Parathyroid adenoma (tissue), 2 donors: Measurements from ENCODE around the gene NHS.

Experiments used
- H2AFZ ChIP-seq: fragments of 300-600 bp; sonication (generic); one replicate; pipeline ENCODE4 v1.7.0; 2017; ENCODE audit warnings: antibody characterized with exemption, mild to moderate bottlenecking
- H3K27ac ChIP-seq: fragments of 300-600 bp; sonication (generic); one replicate; pipeline ENCODE4 v1.7.0; 2017
- H3K27me3 ChIP-seq: fragments of 300-600 bp; sonication (generic); one replicate; pipeline ENCODE4 v1.7.0; 2017; ENCODE audit warnings: low read length; ENCODE audit not compliant: control insufficient read depth, insufficient read depth
- H3K36me3 ChIP-seq: fragments of 300-600 bp; sonication (generic); one replicate; pipeline ENCODE4 v1.7.0; 2017; ENCODE audit warnings: low read length; ENCODE audit not compliant: control insufficient read depth, insufficient read depth
- H3K4me1 ChIP-seq: fragments of 300-600 bp; sonication (generic); one replicate; pipeline ENCODE4 v1.7.0; 2017; ENCODE audit warnings: control low read depth
- H3K4me2 ChIP-seq: fragments of 300-600 bp; sonication (generic); one replicate; pipeline ENCODE4 v1.7.0; 2017; ENCODE audit warnings: low read length
- H3K4me3 ChIP-seq: fragments of 300-600 bp; sonication (generic); one replicate; pipeline ENCODE4 v1.7.0; 2017; ENCODE audit warnings: low read depth, low read length
- H3K79me2 ChIP-seq: fragments of 300-600 bp; sonication (generic); one replicate; pipeline ENCODE4 v1.7.0; 2017; ENCODE audit warnings: control low read depth
- H3K9ac ChIP-seq: fragments of 300-600 bp; sonication (generic); one replicate; pipeline ENCODE4 v1.7.0; 2017; ENCODE audit warnings: mild to moderate bottlenecking
- H3K9me3 ChIP-seq: fragments of 300-600 bp; sonication (generic); one replicate; pipeline ENCODE4 v1.7.0; 2017; ENCODE audit warnings: low read length; ENCODE audit not compliant: control insufficient read depth
- CTCF ChIP-seq: fragments of 300-600 bp; sonication (generic); IDR thresholded peaks from one replicate; pipeline ENCODE4 v1.7.0; 2017; ENCODE audit warnings: antibody characterized with exemption, mild to moderate bottlenecking
- donor health status: primary hyperparathyroidism.

NHS gene

GRCh38 chrX:17555846-17556245 lies 180.8 kb downstream of the NHS start:
- H2AFZ ChIP-seq, result no peak overlapping the region
- TF ChIP-seq CTCF, result no peak
- H3K4me2 ChIP-seq, result no peak overlapping the region
- H3K27ac ChIP-seq, result no peak overlapping the region
- H3K4me3 ChIP-seq, result no peak overlapping the region
- H3K9ac ChIP-seq, result no peak overlapping the region
- no peaks in the 10 kb centered on the region for H3K27me3 ChIP-seq
- H3K4me1 ChIP-seq, result no peaks in the 10 kb centered on the region
- H3K9me3 ChIP-seq, result no peaks in the 10 kb centered on the region
- H3K36me3 ChIP-seq, result no peaks in the 10 kb centered on the region
- no peaks in the 10 kb centered on the region for H3K79me2 ChIP-seq

DNA sequence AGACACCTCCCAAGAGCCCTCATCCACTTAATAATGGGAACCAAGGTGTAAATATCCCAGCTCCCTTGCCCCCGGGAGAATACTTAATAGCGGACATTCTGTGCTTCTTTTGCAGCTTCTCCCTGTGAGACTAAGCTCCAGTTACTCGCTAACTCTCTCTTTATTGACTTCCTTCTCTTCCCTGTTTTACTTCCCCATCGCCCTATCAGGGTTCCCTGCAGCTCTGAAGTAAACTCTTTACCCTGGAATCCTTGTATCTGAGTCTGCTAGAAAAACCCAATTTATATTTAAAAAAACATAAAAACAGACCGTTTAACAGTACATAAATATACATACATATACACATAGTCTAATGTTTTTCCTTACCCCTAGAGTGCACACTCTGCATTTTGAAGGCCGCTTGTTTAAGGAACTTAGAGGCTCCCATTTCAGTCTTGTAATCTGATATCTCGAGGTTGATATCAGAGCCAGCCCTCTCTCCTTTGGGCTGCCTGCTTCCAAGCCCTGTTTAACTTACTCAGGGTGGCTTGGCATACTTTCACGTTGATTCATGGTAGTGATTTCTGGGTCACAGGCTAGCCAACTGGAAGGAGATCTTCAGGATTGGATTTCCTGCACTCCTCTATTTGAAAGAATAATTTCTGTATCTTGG lies 184.9 kb downstream of the NHS start:
- Histone ChIP-seq H3K79me2 (no peaks in the 10 kb centered on the region), H3K36me3 (no peaks in the 10 kb centered on the region), H2AFZ (no peak overlapping the region), H3K4me2 (no peak overlapping the region), H3K27ac (no peak overlapping the region), H3K27me3 (no peaks in the 10 kb centered on the region), H3K4me1 (no peaks in the 10 kb centered on the region), H3K9ac (no peak overlapping the region), H3K9me3 (no peaks in the 10 kb centered on the region), H3K4me3 (no peak overlapping the region)
- TF ChIP-seq CTCF, result no peak

GRCh38 chrX:17560385-17560784 lies 185.4 kb downstream of the NHS start:
- no peaks in the 10 kb centered on the region for H3K27me3 ChIP-seq
- no peak overlapping the region for H3K4me2 ChIP-seq
- no peak overlapping the region for H3K9ac ChIP-seq
- TF ChIP-seq CTCF, result no peak
- no peak overlapping the region for H2AFZ ChIP-seq
- no peak overlapping the region for H3K27ac ChIP-seq
- H3K9me3 ChIP-seq, result no peaks in the 10 kb centered on the region
- H3K4me3 ChIP-seq, result no peak overlapping the region
- no peaks in the 10 kb centered on the region for H3K79me2 ChIP-seq
- no peaks in the 10 kb centered on the region for H3K36me3 ChIP-seq
- no peaks in the 10 kb centered on the region for H3K4me1 ChIP-seq

DNA sequence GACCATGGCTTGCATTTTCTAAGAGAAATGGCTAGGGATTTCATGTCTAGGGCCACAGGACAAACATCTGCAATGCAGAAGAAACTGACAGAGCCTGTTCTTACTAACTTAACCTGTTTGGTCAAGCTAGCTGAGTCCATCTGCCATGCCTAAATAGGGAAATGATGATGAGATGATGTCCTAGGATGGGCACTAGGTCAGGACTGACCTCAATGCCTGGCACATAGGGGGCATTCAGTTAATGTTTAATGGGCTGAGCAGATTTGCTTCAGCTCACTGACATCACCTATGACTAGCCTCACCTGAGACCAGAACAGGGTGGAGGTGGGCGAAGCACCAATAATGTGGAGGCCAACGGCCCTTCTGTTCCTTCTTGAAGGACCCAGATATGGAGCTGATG lies 188.1 kb downstream of the NHS start:
- no peaks in the 10 kb centered on the region for H3K4me1 ChIP-seq
- no peak overlapping the region for H2AFZ ChIP-seq
- no peak overlapping the region for H3K4me3 ChIP-seq
- no peaks in the 10 kb centered on the region for H3K9me3 ChIP-seq
- H3K36me3 ChIP-seq, result no peaks in the 10 kb centered on the region
- H3K79me2 ChIP-seq, result no peaks in the 10 kb centered on the region
- no peak overlapping the region for H3K9ac ChIP-seq
- no peak overlapping the region for H3K27ac ChIP-seq
- TF ChIP-seq CTCF, result no peak
- no peaks in the 10 kb centered on the region for H3K27me3 ChIP-seq
- H3K4me2 ChIP-seq, result no peak overlapping the region

DNA sequence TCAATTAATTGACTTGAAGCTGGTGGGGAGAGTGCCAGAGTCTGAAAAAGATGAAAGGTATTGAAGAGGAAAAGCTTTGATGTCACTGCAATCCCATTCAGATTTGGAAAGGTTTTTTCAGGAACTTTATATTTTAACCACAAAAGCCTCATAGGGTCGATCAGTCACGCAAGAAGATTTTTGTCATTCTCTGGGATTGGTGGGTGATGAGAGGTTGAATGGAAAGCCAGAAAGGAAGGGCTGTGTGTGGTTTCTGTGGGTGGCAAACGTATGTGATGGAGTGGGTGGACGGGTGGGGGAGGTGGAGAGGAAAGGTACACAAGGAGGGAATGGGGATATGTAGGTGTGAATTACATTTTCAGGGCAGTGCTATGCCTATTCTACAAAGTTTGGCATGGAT lies 188.5 kb downstream of the NHS start:
- no peak overlapping the region for H3K4me3 ChIP-seq
- H3K9me3 ChIP-seq, result no peaks in the 10 kb centered on the region
- H3K36me3 ChIP-seq, result no peaks in the 10 kb centered on the region
- no peaks in the 10 kb centered on the region for H3K27me3 ChIP-seq
- no peak overlapping the region for H2AFZ ChIP-seq
- H3K4me1 ChIP-seq, result no peaks in the 10 kb centered on the region
- H3K79me2 ChIP-seq, result no peaks in the 10 kb centered on the region
- H3K9ac ChIP-seq, result no peak overlapping the region
- no peak overlapping the region for H3K4me2 ChIP-seq
- no peak overlapping the region for H3K27ac ChIP-seq
- TF ChIP-seq CTCF, result no peak
